HS-27A (cell line): Measurements from ENCODE around the gene STAP2.

Source experiments
- DNase-seq: peaks from one replicate; pipeline ENCODE4 v3.0.0-alpha.2; 2012; ENCODE audit warnings: low read depth, missing footprints

The STAP2 gene, protein sequence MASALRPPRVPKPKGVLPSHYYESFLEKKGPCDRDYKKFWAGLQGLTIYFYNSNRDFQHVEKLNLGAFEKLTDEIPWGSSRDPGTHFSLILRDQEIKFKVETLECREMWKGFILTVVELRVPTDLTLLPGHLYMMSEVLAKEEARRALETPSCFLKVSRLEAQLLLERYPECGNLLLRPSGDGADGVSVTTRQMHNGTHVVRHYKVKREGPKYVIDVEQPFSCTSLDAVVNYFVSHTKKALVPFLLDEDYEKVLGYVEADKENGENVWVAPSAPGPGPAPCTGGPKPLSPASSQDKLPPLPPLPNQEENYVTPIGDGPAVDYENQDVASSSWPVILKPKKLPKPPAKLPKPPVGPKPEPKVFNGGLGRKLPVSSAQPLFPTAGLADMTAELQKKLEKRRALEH

DNA sequence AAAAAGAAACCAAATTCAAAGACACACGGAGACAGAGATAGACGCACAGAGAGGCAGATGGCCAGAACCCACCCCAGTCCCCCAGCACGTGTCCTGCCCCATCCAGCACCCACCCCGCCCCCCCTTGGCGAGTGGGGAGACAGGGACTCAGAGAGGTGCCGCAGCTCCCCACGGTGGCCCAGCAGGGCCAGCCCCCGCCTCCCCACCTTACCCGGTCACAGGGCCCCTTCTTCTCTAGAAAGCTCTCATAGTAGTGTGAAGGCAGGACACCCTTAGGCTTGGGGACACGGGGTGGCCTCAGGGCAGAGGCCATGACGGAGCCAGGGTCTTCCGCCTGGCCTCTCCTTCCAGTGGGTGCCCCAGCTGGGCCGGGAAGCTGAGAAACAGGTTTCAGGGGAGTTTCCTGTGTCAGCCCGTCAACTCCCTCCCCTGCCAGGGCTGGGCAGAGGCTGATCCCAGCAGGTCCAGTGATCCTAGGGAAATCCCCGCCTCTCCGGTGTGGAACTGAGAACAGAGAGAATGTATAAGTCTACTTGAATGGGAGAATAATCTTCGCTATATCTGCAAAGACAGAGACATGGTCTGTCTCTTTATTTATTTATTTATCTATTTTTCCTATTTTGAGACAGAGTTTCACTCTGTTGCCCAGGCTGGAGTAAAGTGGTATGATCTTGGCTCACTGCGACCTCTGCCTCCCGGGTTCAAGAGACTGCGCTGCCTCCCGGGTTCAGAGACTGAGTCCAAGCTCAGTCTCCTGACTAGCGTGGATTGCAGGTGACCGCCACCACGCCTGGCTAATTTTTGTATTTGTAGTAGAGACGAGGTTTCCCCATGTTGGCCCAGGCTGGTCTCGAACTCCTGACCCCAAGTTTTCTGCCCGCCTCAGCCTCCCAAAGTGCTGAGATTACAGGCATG, at the start of gene STAP2:
STAP2 (minus strand) TSS at position 387 of the 915 bp plus-strand sequence; CDS start at position 313, 74 bp downstream.
- no peak for DNase-seq

DNA sequence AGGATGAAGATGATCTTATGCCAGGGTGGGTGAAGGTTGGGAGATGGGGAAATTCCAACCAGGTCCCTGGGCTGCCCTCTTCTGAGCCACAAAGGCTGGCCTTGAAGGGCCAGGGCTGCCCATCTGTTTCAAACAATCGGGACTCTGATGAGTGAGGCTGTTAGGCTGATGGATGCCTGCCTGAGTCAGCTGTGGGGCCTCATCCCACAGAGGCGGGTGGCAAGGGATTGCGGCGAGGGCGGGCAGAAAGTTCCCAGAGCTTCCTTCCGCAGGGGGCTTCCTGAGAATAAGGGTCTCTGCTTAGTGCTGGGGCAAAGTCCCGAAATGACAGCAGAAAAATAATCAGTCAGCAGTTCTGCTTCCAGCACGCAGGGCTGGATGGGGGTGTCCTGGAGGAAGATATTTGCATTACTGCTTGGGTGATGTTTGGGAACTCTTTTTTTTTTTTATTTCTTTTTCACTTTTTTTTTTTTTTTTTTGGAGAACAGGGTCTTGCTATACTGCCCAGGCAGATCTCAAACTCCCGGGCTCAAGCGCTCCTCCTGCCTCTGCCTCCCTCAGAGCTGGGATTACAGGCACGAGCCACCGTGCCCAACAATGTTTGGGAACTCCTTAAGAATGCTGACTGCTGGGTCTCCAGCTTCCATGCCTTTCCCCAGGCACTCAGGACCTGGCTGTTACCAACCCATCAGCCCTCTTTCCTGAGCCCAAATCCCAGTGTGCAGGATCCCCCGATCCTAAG, 47.6 kb upstream of the STAP2 start:
- DNase-seq: no peak

DNA sequence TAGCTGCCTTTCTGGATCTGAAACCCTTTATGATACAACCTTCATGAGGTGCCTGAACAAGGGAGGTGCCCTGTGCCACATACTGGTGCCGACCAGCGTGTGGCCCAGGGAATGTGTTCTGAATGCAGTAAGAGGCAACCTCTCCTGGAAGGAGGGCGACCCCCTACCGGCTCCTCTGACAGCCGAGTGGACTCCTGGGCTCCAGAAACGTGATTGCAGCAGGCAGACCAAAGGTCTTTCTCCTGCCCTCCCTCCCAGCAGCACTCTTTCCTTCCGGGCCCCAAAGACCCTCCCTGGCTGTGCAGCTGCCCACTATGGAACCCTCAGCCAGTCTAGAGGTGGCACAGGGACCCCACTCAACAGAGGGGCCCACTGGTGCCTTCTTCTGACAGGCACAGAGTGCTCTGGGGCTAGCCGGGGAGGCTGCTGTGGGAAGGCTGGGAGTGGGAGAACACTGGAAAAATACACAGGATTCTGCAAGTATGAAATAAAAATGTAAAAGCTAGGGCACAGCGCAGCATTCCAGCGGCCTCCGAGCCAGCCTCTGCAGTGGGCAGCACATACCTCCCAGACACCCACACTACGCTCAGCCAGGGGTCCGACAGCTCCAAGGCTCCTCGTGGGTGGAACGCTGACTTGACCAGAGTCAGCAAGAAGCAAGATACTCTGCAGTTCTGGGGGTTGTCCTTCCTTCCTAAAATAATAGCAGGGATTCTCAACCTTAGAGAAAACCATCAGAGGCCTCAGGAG, 46.8 kb upstream of the STAP2 start:
- DNase-seq: no peak

GRCh38 chr19:4380254-4380727, 41.7 kb upstream of the STAP2 start:
- DNase-seq: no peak

- DNase-seq: no peak
Measured at GRCh38 chr19:4379383-4380253, 41.0 kb upstream of the STAP2 start.

DNA sequence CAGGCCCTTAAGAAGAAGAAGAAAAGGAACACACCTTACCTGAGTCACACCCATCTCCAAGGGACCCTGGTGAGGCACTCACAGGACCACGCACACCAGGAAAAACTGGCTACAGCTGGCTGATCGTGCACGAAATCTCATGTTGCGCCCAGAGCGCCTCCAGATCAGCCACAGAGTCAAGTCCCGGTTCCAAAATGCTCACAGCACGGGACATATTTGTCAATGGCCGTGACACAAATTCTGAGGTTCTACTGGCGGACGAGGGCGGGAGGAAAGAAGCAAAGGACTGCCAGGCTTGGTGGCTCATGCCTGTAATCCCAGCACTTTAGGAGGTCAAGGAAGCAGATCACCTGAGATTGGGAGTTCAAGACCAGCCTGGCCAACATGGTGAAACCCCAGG, 40.3 kb upstream of the STAP2 start:
- no peak for DNase-seq

- DNase-seq: no peak
Measured at GRCh38 chr19:4376991-4377781, 38.6 kb upstream of the STAP2 start.

DNA sequence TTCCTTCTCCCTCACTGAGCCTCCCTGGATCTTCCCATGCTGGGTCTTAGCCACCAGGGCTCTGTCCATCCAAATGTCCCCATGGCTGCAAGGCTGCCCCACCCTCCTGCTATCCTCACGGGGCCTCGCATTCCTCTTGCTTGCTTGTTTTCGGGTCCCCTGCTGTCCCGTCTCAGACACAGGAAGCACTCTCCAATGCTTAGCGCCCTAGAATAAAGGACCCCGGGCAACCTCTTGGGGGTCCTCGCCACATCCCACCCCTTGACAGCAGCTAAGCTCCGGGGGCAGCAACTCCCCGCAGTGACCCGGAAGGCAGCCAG, 38.0 kb upstream of the STAP2 start:
- DNase-seq: no peak

- DNase-seq: no peak
Measured at GRCh38 chr19:4376028-4376670, 37.5 kb upstream of the STAP2 start.

DNA sequence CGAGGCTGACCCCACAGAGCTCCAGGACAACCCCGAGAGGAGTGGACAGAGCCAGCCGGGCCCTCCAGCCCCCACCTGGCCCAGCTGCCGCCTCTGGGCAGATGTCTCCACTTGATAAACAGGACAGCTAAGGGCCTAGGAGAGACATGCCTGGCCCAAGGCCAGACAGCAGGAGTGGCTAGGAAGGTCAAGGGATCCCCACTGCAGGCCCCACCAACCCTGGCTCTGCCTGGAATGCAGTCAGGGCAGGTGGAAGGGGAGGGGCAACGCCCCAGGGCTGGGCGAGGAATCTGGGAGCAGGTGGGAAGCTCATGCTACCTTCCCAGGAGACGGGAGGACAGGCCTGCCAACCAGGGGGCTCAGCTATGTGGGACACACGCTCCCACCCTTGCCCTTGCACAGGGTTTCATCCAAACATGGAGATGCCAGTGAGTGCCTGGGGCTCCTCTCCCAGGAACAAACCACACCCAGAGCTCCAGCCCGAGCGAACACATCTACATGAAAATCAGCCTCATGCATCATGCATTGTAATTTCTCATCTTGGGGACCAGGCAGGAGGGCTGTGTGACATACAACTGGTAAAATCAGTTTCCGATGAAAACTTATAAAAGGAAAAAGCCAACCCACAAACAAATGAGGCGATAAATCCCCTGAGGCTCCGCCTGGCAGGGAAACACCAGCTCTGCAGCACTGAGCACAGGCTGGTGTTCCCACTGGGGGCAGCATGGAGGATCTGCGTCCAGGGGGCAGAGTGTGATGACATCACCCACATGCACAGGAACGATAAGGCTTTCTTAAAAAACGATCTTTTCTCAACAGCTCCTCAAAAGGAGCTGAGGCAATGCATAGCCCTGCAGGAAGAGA, 36.8 kb upstream of the STAP2 start:
- DNase-seq: no peak

DNA sequence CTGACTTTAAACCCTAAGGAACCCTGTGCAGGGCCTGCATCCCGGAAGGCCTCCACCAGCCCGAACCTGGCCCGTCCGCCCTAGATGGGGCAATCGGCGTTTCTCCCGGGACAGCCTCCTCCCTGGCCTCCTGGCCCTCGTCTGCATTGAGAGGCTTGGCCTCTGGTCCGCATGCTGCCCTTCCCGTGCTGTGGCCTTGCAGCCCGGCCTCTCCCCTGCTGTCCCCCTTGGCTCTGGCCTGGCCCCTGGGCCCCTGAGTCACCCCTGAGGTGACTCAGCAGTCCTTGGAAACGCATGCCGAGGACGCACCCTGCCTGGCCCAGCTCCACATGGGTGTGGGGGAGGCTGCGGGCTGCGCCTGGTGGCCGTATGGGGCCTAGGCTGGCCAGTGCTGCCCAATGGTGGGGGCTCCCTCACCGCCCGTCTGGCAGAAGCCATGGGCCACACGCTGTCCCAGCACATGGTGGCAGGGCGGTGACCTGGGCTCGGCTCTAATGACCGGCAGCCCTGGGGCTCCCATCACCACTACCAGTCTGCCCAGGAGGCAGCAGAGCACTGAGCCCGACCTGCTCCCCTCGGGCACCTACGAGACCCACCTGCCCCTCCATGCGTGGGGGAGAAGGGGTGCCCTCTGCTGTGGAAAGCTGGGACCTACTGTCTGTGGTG, 36.0 kb upstream of the STAP2 start:
- peak; percentile 72 for DNase-seq

DNA sequence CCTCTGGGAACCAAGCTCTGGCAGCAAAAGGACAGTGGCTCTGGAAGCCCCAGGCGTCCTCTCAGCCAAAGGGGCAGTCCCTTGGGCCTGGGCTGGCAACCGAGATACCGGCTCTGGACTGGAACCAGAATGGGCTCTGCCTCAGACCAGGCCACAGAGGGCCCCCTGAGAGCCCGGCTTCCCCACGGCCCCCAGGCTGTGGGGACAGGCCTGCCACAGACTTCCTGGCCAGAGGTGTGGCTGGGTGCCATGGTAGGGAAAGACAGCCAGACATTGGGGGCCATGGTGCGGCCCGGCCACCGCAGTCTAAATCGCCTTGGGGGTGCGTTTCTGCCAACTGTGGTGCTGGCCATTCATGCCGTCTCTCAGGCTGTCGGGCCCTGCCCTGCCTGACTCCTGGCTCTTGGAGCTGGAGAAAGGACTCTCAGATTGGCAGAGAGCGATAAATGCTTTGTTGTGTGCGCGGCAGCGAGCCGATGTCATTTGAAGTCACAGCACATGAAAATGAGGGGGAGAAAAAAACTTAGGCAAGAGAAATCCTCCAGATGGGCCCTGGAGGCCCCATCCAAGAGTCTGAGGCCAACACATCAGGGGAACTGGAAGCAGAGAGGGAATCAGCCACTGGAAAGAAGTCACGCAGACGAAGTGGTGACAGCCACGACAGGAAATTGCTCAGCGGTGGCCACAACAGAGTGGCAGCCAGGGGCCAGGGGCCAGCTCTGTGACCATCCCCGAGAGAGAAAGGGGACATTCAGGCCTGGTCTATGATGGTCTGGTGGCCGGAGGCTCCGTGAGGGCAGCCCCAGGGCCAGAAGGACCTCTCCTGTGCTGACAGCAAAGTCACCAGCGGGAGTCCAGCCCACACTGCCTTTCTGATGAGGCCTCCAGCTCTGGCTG, 35.2 kb upstream of the STAP2 start:
- DNase-seq: no peak

DNA sequence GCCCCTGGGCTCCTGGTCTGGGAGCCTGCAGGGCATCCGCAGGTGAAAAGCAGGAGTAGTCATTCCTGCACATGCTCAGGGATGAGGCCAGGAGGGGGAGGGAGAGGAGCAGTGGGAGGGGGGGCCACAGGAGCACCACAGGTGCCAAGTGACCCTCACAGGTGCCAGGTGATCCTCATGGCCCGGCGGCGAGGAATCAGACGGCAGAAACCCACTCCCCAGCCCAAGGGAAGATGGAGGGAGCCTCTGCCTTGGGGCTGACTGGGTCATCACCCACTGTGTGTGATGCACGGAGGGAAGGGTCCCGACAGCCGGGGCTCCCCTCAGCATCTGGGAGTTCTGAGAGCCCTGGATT, 34.4 kb upstream of the STAP2 start:
- DNase-seq: no peak

DNA sequence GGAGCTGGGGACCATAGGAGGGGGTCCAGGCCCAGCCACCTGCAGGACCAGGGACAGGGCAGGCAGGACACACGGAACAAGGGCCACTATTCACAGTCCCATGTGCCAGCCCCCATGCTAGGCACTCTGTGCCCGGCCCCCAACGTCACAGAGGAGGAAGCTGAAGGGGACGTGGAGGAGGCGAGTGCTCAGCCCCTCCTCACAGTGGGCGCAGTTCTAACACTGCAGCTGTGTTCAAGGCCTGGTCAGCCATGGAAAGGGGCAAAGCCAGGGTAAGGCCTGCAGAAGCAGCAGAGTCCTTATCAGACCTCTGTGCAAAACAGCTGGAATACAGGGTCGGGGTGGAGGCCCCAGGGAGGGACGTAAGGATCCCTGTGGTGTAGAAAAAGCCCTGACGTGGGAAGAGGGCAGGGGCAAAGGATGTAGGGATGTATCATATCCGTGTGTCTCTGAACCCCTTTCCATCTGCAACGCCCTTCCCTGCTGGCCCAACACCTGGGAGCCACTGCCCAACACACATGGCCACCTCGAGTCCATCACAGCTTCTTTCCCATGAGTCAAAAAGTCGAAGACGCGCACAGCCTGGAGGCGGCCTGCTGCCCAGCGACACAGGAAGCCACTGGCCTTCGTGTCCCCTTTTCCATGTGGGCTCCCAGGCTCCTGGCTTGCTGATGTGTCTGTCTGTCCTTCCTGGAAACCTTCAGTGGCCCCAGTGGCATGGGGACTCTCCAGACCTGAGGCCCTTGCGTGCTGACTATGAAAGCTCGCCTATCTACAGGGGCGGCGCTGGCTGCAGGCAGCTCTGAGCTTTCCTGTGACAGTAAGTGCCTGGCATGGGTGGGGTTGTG, 33.8 kb upstream of the STAP2 start:
- DNase-seq: no peak

DNA sequence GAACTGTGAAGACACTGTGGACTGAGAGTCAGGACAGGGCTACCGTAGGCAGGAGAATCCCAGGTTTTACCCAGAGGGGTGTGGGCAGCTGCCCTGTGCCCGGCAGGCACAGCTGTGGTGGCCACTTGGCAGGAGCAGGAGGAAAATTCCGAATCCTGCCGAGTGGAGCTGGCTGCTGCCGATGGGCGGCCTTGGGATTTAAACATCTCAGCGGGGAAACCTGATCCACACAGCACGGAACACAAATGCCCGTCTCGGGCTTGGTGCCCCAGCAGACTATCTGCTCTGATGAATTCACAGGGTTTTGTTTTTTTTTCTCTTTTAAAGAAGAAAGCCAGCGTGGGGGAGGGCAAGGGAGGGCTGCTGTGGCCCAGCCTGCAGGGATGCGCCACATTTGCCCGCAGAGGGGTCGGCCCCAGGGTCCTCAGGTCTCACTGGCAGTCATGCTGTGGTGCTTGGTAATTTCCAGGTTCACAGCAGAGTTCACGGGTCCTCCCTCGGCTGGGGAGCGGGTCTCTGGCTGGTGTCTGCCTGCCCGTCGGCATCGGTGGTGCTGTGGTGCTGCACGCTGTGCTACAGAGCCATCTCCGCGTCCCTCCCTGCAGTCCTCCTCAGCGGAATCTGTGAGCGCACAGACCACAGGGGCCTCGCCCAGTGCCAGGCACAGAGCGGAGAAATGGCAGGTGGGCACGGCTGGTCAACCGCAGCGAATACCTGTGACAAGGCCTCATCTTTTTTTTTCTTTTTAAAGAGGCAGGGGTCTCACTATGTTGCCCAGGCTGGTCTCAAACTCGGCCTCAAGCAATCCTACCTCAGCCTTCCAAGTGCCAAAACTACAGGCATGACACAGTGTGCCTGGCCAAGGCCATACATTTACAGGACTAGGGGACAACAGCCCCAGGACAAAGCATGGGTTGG, 32.9 kb upstream of the STAP2 start:
- DNase-seq: no peak
